Activated effector memory CD4-positive, alpha-beta T cell treated with Interleukin-2 at 50 U/mL for 16 hours (primary cell): Measurements from ENCODE around the gene LRCOL1.

Source experiments
- DNase-seq: peaks from one replicate; pipeline ENCODE4 v3.0.0-alpha.2; 2020

LRCOL1 gene

GRCh38 chr12:132610051-132610759 lies at the start of gene LRCOL1:
Gene LRCOL1 (minus strand): TSS chr12:132610582. CDS start chr12:132606251, 4,331 bp downstream.
- no peak for DNase-seq

GRCh38 chr12:132660052-132660451 lies 49.7 kb upstream of the LRCOL1 start:
- no peak for DNase-seq

GRCh38 chr12:132659146-132659545 lies 48.8 kb upstream of the LRCOL1 start:
- no peak for DNase-seq

GRCh38 chr12:132658149-132658894 lies 47.9 kb upstream of the LRCOL1 start:
- no peak for DNase-seq

- no peak for DNase-seq
Measured at GRCh38 chr12:132657004-132657727, 46.8 kb upstream of the LRCOL1 start.

- DNase-seq: no peak
Measured at GRCh38 chr12:132653567-132654290, 43.3 kb upstream of the LRCOL1 start.

GRCh38 chr12:132651444-132652100 lies 41.2 kb upstream of the LRCOL1 start:
- no peak for DNase-seq

- no peak for DNase-seq
Measured at GRCh38 chr12:132649226-132649945, 39.0 kb upstream of the LRCOL1 start.

- no peak for DNase-seq
Measured at GRCh38 chr12:132648616-132649225, 38.3 kb upstream of the LRCOL1 start.

GRCh38 chr12:132647858-132648257 lies 37.5 kb upstream of the LRCOL1 start:
- DNase-seq: no peak

- DNase-seq: no peak
Measured at GRCh38 chr12:132646850-132647249, 36.5 kb upstream of the LRCOL1 start.

GRCh38 chr12:132642846-132643835 lies 32.8 kb upstream of the LRCOL1 start:
- no peak for DNase-seq

- DNase-seq: no peak
Measured at GRCh38 chr12:132641811-132642650, 31.6 kb upstream of the LRCOL1 start.

GRCh38 chr12:132640936-132641335 lies 30.6 kb upstream of the LRCOL1 start:
- DNase-seq: no peak

GRCh38 chr12:132639956-132640520 lies 29.7 kb upstream of the LRCOL1 start:
- no peak for DNase-seq

- DNase-seq: no peak
Measured at GRCh38 chr12:132638541-132639408, 28.4 kb upstream of the LRCOL1 start.

GRCh38 chr12:132637811-132638210 lies 27.4 kb upstream of the LRCOL1 start:
- DNase-seq: no peak
